H1 (cell line): ENCODE measurements around the gene DNAJC6. TPM values are rescaled to one million over a fixed set of nuclear protein-coding genes. Genes with fewer than 3 reads are reported as not detected.

Experiments
- CTCF ChIA-PET: fragments of 300-600 bp; sonication (Branson Sonifier 250); formaldehyde crosslinking; loops from one replicate; lab custom pipeline; 2021; ENCODE audit not compliant: partially characterized antibody; lab: Charles Lee
- POLR2A ChIA-PET: fragments of 300-600 bp; sonication (Branson Sonifier 250); formaldehyde crosslinking; loops from one replicate; lab custom pipeline; 2021; ENCODE audit warnings: inconsistent platforms; ENCODE audit not compliant: partially characterized antibody; lab: Charles Lee
- DNase-seq, 2 experiments: peaks; one replicate each; pipeline versions ENCODE4 v3.0.0 to v3.0.0-alpha.2; 2010 to 2022; ENCODE audit warnings: low spot score in 2 of 2, low read depth in 1 of 2, mixed read lengths in 1 of 2
- FAIRE-seq: peaks from 2 replicates; lab custom pipeline; 2011; peaks lifted over from hg19 to GRCh38; lab: Jason Lieb, UNC
- H2AFZ ChIP-seq: 2 replicates; pipeline ENCODE4 v1.8.1; 2012; ENCODE audit warnings: low read length, inconsistent platforms
- H2AK5ac ChIP-seq: 2 replicates; pipeline ENCODE4 v1.6.1; 2013; ENCODE audit warnings: low read depth, low read length
- H2BK120ac ChIP-seq: replicated peaks from 2 replicates; pipeline ENCODE3; 2013; ENCODE audit warnings: low read depth, low read length, inconsistent platforms
- H2BK12ac ChIP-seq: 2 replicates; pipeline ENCODE4 v1.6.1; 2013; ENCODE audit warnings: low read depth, low read length
- H2BK15ac ChIP-seq: 2 replicates; pipeline ENCODE4 v1.6.1; 2013; ENCODE audit warnings: low read length
- H2BK20ac ChIP-seq: 2 replicates; pipeline ENCODE4 v1.6.1; 2013; ENCODE audit warnings: low read length
- H2BK5ac ChIP-seq: 2 replicates; pipeline ENCODE4 v1.6.1; 2013; ENCODE audit warnings: low read depth, low read length
- H3K14ac ChIP-seq: 2 replicates; pipeline ENCODE4 v1.6.1; 2013; ENCODE audit warnings: inconsistent platforms; ENCODE audit not compliant: insufficient read length
- H3K18ac ChIP-seq: 2 replicates; pipeline ENCODE4 v1.6.1; 2013; ENCODE audit warnings: low read length; ENCODE audit errors: extremely low read depth
- H3K23ac ChIP-seq: 2 replicates; pipeline ENCODE4 v1.6.1; 2013; ENCODE audit warnings: inconsistent platforms; ENCODE audit not compliant: insufficient read length
- H3K23me2 ChIP-seq: 2 replicates; pipeline ENCODE4 v1.6.1; 2013; ENCODE audit warnings: low read depth, low read length
- H3K27ac ChIP-seq: 2 replicates; pipeline ENCODE4 v1.6.1; 2011; ENCODE audit warnings: low read depth, low read length, inconsistent platforms
- H3K27me3 ChIP-seq, 4 experiments: replicated peaks in 1 of 4; 1 replicate in 1 of 4; 2 replicates in 3 of 4; pipeline versions ENCODE4 v1.6.1 to v1.8.1; 2011 to 2013; ENCODE audit warnings: low read length in 3 of 4, mild to moderate bottlenecking in 3 of 4, inconsistent platforms in 2 of 4, mixed read lengths in 2 of 4, moderate library complexity in 1 of 4; ENCODE audit not compliant: control insufficient read depth in 3 of 4, insufficient read depth in 3 of 4; ENCODE audit errors: extremely low read depth in 1 of 4
- H3K36me3 ChIP-seq, 4 experiments: 2 replicates each; pipeline versions ENCODE4 v1.6.1 to v1.8.1; 2011 to 2013; ENCODE audit warnings: mild to moderate bottlenecking in 4 of 4, low read length in 3 of 4, moderate library complexity in 2 of 4, control low read depth in 1 of 4, inconsistent platforms in 1 of 4; ENCODE audit not compliant: insufficient read depth in 4 of 4, control insufficient read depth in 2 of 4
- H3K4ac ChIP-seq: replicated peaks from 2 replicates; pipeline ENCODE3; 2013; ENCODE audit warnings: low read length, low read depth, mixed read lengths, inconsistent platforms; ENCODE audit not compliant: insufficient read length
- H3K4me1 ChIP-seq, 4 experiments: replicated peaks in 1 of 4; 1 replicate in 1 of 4; 2 replicates in 3 of 4; pipeline versions ENCODE4 v1.6.1 to v1.8.1; 2011 to 2013; ENCODE audit warnings: low read length in 3 of 4, inconsistent platforms in 2 of 4, mixed read lengths in 1 of 4; ENCODE audit not compliant: insufficient read depth in 4 of 4, control insufficient read depth in 3 of 4
- H3K4me2 ChIP-seq, 2 experiments: 2 replicates each; pipeline versions ENCODE4 v1.6.1 to v1.8.1; 2011 to 2013; ENCODE audit warnings: low read depth in 2 of 2, low read length in 2 of 2, control low read depth in 1 of 2, inconsistent platforms in 1 of 2, mild to moderate bottlenecking in 1 of 2; ENCODE audit not compliant: insufficient read depth in 1 of 2
- H3K4me3 ChIP-seq, 4 experiments: fragments of 200-600, 300-600 bp in 1 of 4; sonication (generic), shearing (Covaris generic), sonication (Bioruptor Twin) in 1 of 4; 2 replicates each; pipeline versions ENCODE4 v1.5.1 to v1.8.1; 2011 to 2016; ENCODE audit warnings: low read length in 4 of 4, low read depth in 3 of 4, control low read depth in 2 of 4, inconsistent platforms in 2 of 4, mild to moderate bottlenecking in 2 of 4, mixed read lengths in 1 of 4, moderate library complexity in 1 of 4; ENCODE audit not compliant: insufficient read depth in 2 of 4; ENCODE audit errors: extremely low read depth in 1 of 4
- H3K56ac ChIP-seq: replicated peaks from 2 replicates; pipeline ENCODE3; 2013; ENCODE audit warnings: low read depth, mild to moderate bottlenecking, mixed read lengths, low read length, inconsistent platforms; ENCODE audit not compliant: insufficient read length
- H3K79me1 ChIP-seq: 2 replicates; pipeline ENCODE4 v1.6.1; 2013; ENCODE audit warnings: low read depth, low read length, control low read depth
- H3K79me2 ChIP-seq, 2 experiments: 2 replicates each; pipeline versions ENCODE4 v1.6.1 to v1.8.1; 2012 to 2013; ENCODE audit warnings: low read length in 2 of 2, mild to moderate bottlenecking in 2 of 2, inconsistent platforms in 1 of 2; ENCODE audit not compliant: insufficient read depth in 2 of 2, control insufficient read depth in 1 of 2
- H3K9ac ChIP-seq, 4 experiments: replicated peaks in 1 of 4; 1 replicate in 1 of 4; 2 replicates in 3 of 4; pipeline versions ENCODE4 v1.6.1 to v1.8.1; 2011 to 2013; ENCODE audit warnings: low read depth in 3 of 4, low read length in 3 of 4, control low read depth in 2 of 4, mild to moderate bottlenecking in 2 of 4, moderate library complexity in 2 of 4, inconsistent platforms in 1 of 4; ENCODE audit errors: extremely low read depth in 1 of 4
- H3K9me3 ChIP-seq, 2 experiments: 2 replicates each; pipeline versions ENCODE4 v1.6.1 to v1.8.1; 2012 to 2013; ENCODE audit warnings: mild to moderate bottlenecking in 2 of 2, moderate library complexity in 2 of 2, control low read depth in 1 of 2, inconsistent platforms in 1 of 2, low read depth in 1 of 2, low read length in 1 of 2, mixed read lengths in 1 of 2; ENCODE audit not compliant: insufficient read depth in 2 of 2
- H4K20me1 ChIP-seq, 2 experiments: replicated peaks in 1 of 2; 2 replicates each; pipeline versions ENCODE3 to v1.8.1; 2011 to 2013; ENCODE audit warnings: inconsistent platforms in 2 of 2, low read length in 2 of 2, mild to moderate bottlenecking in 1 of 2; ENCODE audit not compliant: insufficient read depth in 2 of 2, control insufficient read depth in 1 of 2
- H4K5ac ChIP-seq: 2 replicates; pipeline ENCODE4 v1.6.1; 2013; ENCODE audit warnings: low read length, low read depth, mixed read lengths, inconsistent platforms; ENCODE audit not compliant: insufficient read length
- H4K8ac ChIP-seq: 2 replicates; pipeline ENCODE4 v1.8.0; 2013; ENCODE audit warnings: mild to moderate bottlenecking, moderate library complexity, low read length, inconsistent platforms; ENCODE audit not compliant: insufficient read depth; ENCODE audit errors: extremely low read depth
- H4K91ac ChIP-seq: replicated peaks from 2 replicates; pipeline ENCODE3; 2013; ENCODE audit warnings: low read length, mixed read lengths, inconsistent platforms; ENCODE audit not compliant: insufficient read length
- ATF3 ChIP-seq: IDR thresholded peaks from 2 replicates; pipeline ENCODE4 v1.6.1; 2011; ENCODE audit warnings: low read depth, mild to moderate bottlenecking, low read length; ENCODE audit not compliant: insufficient read depth
- EP300 ChIP-seq, 2 experiments: IDR thresholded peaks; 1 replicate in 1 of 2; 2 replicates in 1 of 2; pipeline ENCODE4 v1.6.1; 2011 to 2012; ENCODE audit warnings: low read depth in 2 of 2, low read length in 2 of 2, mild to moderate bottlenecking in 2 of 2, borderline replicate concordance in 1 of 2, inconsistent platforms in 1 of 2, moderate library complexity in 1 of 2
- MAFK ChIP-seq: IDR thresholded peaks from 2 replicates; pipeline ENCODE4 v1.6.1; 2012; ENCODE audit warnings: low read depth, mild to moderate bottlenecking, improper control_type of control experiment, low read length
- PHF8 ChIP-seq: fragments of 200-600 bp; sonication (generic); conservative IDR thresholded peaks from 2 replicates; pipeline ENCODE4 v1.7.1; 2012; ENCODE audit warnings: low read depth, mild to moderate bottlenecking, inconsistent platforms, low read length, moderate library complexity
- TCF12 ChIP-seq: IDR thresholded peaks from 2 replicates; pipeline ENCODE4 v1.6.1; 2011; ENCODE audit warnings: low read depth, mild to moderate bottlenecking, low read length
- WGBS, 2 experiments: shearing (Covaris generic) in 1 of 2; methylation state at CpG; one replicate each; pipeline versions ENCODE4 v1.1.6 to v1.1.7; 2013 to 2015; ENCODE audit warnings: low lambda C conversion rate in 2 of 2, mixed read lengths in 2 of 2, inconsistent platforms in 1 of 2, low coverage in 1 of 2, missing lambda C conversion rate in 1 of 2; ENCODE audit not compliant: insufficient replicate concordance in 2 of 2, insufficient coverage in 1 of 2, insufficient read length in 1 of 2; ENCODE audit errors: extremely low coverage in 1 of 2, missing lambda C conversion rate in 1 of 2; 5-methylcytosine and 5-hydroxymethylcytosine counted together
- polyA plus RNA-seq, 7 experiments: library from polyadenylated mRNA; depleted of rRNA in 3 of 7; stranded (reverse) in 5 of 7; unstranded in 2 of 7; fragments of >200 nt in 5 of 7; fragments of 200-250 nt in 2 of 7; gene quantifications; 1 replicate in 5 of 7; 2 replicates in 1 of 7; 4 replicates in 1 of 7; pipeline versions ENCODE4 v1.2.1 to v1.2.3, GENCODE V29; 2011 to 2013; ENCODE audit warnings: missing spikeins in 2 of 7, mixed read lengths in 2 of 7
- total RNA-seq: library from RNA; stranded (reverse); fragmentation: NEBNext Ultra II Directional; extraction: Animal tissue kit (Norgen Biotek cat#: 25700); gene quantifications from 2 replicates; pipeline ENCODE4 v1.2.1, GENCODE V29; 2021

Gene DNAJC6
- total and polyA plus RNA-seq, 2 of the 8 experiments (the other 6 are each of a cell fraction or from before 2014, with no cell fraction given): 1.6 to 3.0 TPM

GRCh38 chr1:65317866-65318653, 8.7 kb downstream of the DNAJC6 start:
- Histone ChIP-seq H4K91ac (no peak overlapping the region), H2BK20ac (no peak overlapping the region), H3K56ac (no peak overlapping the region), H4K20me1 (peaks cover 0 to 2% of the 10 kb centered on the region in 2 experiments), H3K4me2 (no peak overlapping the region), H3K18ac (no peak overlapping the region), H3K27me3 (no peaks in the 10 kb centered on the region), H3K36me3 (no peaks in the 10 kb centered on the region), H3K27ac (no peak overlapping the region), H4K5ac (no peak overlapping the region), H2BK120ac (no peak overlapping the region), H3K9ac (no peak overlapping the region), H3K4me3 (no peak overlapping the region), H2AFZ (no peak overlapping the region), H3K9me3 (no peaks in the 10 kb centered on the region; a peak in 1 of 4 replicates), H2AK5ac (no peak overlapping the region), H3K14ac (no peak overlapping the region), H4K8ac (no peak overlapping the region; the same call in 1 of the 2 replicates), H3K23ac (no peak overlapping the region), H2BK5ac (no peak overlapping the region), H2BK12ac (no peak overlapping the region), H3K4ac (no peak overlapping the region), H2BK15ac (no peak overlapping the region), H3K23me2 (no peaks in the 10 kb centered on the region), H3K79me1 (no peaks in the 10 kb centered on the region), H3K4me1 (no peaks in the 10 kb centered on the region)
- no peak for DNase-seq
- ChIA-PET POLR2A (no interaction called here), CTCF (interaction anchor here (0.7 kb wide), 1 partner anchor 92 kb away, joined by 3 read pairs; no protein-coding TSS in a partner anchor)
- FAIRE-seq: no peak
- WGBS, 2 experiments: 83% methylated on average over 5 of the region's 5 CpGs; no CpG with 5 or more reads in 1 of the 2 experiments
- TF ChIP-seq EP300 (IDR thresholded peaks at IDR 0.05; ENCODE audit: borderline replicate concordance in 1 of 2, low read depth in 2 of 2, low read length in 2 of 2) (no peak), MAFK (no peak), ATF3 (no peak), PHF8 (no peak), TCF12 (no peak)
- TF ChIP-seq, all 59 proteins: peak for 0
- H3K79me2 ChIP-seq: no peaks in the 10 kb centered on the region
